NCI-H510A treated with DMSO at 0.1 percent for 48 hours (cell line): ENCODE data around the gene NOC4L.

ENCODE experiments used
- DNase-seq: peaks from one replicate; lab custom pipeline; 2025; lab: John Stamatoyannopoulos, UW

NOC4L gene

GRCh38 chr12:132170094-132170636, 25.9 kb downstream of the NOC4L start:
- no peak for DNase-seq

DNA sequence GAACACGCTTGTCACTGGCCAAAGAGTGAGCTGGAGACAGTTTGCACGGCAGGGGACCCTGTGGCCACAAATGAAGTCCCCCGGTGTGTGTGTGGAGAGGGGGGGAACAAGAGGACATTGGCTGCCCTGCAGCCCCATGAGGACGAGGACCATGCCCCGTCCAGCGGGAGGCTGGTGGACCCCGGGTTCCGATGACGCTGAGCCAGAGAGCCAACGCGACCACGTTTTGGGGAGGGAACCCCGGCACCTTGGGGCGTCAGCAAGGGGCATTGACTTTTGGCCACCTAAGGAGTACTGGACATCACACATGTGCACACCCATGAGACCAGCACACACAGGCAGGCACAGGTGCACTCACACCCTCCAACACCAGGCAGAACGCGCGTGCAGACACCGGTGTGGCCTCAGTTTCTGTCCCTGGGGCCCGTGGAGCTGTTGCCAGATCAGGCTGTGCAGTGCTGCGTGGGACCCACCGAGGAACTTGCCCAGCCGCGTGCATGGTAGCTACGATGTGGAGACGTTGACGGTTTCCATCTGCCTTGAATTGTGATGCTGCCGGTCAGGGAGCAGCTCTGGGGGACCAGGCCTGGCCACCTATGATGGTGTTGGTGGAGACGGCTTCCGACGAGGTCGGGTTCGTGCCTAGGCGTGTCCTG, 26.5 kb downstream of the NOC4L start:
- DNase-seq: no peak

GRCh38 chr12:132171293-132171967, 27.2 kb downstream of the NOC4L start:
- DNase-seq: no peak

DNA sequence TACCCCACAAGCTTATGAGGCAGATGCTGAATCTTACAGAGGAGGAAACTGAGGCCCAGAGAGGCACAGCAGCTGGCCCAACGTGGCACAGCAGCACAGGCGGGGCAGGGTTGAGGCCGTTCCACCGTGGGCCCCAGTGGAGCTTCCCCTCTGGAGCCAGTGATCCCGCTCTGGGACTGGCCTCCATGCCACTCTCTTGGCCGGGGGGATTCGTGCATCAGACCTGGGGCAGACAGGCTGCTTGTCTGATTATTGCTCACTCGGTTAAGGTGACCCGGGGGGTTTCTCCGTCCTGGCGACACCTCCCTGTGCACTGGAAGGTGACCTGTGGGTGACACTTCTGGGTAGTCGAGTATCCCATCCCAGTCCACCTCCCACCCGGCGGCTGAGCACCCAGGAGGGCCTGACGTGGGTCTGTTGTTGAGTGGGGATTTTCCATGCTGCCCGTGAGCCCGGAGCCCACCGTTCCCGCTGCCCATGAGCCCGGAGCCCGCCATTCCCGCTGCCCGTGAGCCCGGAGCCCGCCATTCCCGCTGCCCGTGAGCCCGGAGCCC, 27.8 kb downstream of the NOC4L start:
- DNase-seq: no peak

DNA sequence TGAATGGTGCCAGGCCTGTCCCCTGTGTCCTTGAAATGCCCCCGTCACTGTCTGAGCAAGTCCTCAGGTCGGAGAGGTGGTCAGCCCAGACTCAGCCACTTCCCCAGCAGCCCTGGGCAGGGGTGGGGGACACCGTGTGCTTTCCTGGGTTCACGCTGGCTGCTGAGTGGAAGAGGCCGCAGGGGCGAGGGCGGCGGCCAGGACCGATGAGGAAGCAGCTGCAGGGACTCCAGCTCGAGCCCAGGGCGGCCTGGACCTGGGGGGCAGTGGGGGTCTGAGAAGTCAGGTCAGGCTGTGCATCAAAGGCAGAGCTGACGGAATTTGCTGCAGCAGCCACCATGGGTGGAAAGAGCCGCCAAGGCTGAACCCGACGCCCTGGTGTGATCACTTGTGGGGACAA, 28.4 kb downstream of the NOC4L start:
- DNase-seq: no peak

DNA sequence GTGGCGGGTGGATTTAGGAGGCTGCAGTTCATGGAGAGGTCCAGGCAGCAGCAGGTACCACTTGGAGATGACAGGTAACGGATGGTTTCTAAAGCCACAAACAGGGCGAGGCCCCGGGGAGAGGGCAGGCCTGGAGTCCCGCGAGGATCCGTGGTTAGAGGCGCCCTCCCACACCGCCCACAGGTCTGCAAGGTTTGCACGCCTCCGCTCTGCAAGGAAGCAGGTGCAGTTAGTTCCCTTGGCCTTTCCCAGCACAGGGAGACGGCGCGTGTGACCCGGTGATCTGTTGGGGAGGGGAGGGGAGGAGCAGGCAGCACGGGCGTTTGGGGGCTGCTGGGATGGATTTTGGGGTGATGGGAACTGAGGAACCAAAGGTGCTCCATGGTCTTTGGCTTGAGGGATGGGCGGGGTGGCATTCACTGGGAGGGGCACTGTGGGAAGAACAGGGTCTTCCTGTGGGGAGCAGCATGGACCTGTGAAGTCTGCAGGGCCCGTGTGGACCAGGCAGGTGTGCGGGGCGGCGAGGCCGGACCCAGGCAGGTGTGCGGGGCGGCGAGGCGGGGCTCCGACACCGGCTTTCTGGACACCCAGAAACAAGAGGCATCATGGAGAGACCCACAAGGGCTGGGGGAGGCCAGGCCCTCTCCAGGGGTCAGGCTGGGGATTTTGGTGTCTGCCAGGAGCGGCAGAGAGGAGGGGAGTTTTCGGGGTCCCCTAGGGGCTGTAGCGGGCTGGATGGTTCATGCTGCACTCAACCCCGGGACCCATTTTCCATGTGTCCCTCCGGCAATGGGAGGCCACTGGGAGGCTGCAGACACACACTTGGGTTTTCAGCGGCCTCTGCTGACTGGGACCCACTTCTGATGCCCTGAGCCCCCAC, 29.1 kb downstream of the NOC4L start:
- DNase-seq: no peak

DNA sequence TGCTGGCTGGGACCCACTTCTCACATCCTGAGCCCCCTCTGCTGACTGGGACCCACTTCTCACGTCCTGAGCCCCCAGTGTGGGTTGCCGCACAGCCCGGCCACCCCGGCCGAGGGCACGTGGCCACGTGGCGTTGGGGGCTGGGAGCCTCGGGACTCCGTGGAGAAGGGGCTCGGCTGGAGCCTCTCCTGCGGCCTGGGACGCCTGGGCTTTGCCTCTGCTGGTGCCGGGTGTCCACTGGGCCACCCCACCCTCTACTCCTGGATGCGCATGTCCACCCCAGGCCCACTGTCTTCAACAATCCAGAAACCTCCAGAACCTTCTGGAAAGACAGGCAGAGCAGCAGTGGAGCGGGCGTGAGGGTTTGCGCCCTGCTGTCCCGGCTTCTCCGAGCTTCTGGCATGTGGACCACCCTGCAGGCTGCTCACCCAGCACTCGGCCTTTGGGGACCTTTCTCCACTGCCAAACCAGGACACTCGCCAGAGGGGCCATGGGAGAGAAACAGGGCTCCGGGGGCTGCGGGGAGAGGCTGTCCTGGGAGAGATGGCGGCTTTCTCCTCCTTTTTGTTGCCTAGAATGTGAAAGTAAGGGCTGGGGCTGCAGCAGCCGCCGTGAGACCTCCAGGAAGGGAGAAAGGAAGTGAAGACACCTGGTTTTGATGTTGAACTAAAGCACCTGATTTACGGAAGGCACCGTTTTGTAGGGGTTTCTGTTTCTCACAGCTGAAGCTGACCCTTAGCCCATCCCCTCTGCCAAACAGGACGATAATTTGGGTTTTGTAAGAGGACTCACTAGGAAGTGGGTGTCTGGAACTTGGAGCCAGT, 30.0 kb downstream of the NOC4L start:
- no peak for DNase-seq

GRCh38 chr12:132174839-132175490, 30.7 kb downstream of the NOC4L start:
- no peak for DNase-seq

DNA sequence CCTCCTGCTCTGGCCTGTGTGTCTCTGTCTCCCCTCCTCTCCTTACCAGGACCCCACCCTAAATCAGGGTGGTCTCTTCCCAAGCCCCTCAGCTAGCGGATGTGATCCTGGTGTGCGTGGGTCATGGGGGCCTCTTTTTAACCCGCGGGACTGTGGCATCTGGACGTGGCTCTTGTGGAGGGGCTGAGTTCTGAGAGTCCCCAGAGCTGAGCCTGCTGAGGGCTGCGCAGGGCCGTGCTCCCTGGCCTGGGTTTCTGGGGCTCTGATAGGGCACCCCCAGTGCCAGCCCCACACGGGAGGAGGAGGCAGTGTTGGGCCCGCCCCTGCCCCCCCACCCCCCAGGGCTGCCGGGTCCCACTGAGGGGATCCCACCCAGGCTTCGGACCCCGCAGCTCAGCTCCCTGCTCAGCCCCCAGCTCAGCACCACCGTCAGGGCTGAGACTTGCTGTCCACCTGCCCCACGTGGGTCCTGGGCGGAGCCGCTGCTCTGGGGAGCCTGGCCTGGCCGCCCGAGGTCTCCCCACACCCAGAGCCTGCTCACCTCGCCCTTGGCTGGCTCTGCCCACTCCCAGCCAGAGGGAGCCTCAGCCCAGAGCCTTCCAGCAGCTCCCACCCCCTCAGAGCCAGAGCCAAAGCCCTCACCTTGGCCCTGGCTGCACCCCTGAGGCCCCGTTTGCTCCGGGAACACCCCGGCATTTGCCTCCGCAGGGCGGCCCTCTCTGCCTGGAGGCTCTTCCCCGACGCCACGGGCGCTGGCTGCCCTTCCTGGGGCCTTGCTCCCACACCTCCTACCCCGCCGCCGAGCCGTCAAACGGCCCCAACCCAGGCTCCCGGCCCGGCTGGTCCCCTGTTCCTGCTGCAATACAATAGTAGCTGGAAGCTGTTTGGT, 31.5 kb downstream of the NOC4L start:
- no peak for DNase-seq

- no peak for DNase-seq
Observed at GRCh38 chr12:132176385-132176919, 32.2 kb downstream of the NOC4L start.

DNA sequence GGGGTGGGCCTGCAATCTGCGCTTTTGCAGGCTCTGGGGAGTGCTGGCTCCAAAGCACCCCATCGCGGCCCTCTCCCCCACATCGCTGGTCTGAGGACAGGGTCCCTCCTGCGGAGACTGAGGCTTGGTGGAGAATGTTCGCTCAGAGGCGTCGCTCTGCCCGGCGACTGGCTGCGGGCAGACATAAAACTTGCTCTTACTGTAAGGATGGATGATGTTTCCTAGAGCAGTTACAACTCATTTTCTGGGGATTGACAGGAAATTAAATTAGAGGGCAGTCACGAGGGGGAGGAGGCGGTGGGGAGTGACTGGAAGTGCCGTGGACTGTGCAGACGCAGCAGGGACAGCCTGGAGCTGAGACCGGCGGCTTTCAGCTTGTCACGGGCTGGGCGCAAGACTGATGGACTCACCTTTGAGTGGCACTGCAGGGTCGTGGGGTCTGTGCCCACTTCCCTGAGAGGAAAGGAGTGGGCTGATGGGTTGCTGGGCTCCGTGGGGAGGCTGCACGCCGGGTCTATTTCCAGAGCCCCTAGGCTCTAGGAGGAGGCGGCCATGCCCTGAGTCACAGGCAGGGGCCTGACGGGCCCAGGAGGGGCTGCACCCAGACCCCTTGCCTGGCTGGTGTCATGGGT, 32.8 kb downstream of the NOC4L start:
- no peak for DNase-seq

DNA sequence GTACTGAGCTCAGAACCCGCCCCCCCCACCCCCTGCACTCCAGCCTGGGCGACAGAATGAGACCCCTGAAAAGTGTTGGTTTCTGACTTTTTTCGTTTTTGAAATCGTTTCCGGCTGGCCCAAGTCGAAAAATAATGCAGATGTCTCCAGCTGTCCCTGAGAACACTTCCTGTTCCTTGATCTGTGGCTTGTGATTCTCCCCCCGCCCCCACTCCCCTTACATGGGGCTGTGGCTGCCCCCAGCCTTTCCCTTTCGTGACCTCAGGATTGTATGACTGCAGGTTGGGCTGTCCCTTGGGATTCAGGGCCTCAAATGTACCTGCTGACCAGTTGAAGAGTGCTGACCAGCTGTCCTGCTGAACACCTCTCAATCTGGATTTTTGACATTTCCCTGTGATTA, 34.1 kb downstream of the NOC4L start:
- no peak for DNase-seq

DNA sequence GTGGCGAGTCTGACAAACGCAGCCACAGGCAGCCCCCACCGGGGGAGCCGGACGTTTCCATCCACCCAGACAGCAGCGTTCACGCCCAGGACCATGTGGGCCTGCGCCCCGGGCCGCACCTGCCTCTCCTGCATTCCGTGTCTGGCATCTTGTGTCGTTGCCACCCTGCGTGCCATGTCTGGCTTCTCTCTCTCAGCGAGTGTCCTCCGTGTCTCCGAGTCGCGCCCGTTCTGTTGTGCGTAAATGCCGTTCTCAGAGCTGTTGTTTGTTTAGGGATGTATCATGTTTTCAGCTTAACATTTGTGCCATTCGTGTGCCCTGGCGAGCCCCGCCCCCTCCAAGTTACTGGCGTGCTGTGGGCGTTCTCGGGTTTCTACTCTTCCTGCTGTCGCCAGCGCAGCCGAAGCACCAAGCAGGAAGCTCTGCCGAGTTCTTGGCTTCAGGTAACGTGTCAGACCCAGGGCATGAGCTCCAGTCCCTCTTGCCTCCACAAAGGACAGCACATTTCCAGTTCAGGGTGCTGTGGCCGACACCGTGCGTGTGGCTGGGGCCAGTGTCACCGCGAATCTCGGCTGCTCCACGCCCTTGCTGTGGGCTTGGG, 34.6 kb downstream of the NOC4L start:
- peak; percentile 29 for DNase-seq

DNA sequence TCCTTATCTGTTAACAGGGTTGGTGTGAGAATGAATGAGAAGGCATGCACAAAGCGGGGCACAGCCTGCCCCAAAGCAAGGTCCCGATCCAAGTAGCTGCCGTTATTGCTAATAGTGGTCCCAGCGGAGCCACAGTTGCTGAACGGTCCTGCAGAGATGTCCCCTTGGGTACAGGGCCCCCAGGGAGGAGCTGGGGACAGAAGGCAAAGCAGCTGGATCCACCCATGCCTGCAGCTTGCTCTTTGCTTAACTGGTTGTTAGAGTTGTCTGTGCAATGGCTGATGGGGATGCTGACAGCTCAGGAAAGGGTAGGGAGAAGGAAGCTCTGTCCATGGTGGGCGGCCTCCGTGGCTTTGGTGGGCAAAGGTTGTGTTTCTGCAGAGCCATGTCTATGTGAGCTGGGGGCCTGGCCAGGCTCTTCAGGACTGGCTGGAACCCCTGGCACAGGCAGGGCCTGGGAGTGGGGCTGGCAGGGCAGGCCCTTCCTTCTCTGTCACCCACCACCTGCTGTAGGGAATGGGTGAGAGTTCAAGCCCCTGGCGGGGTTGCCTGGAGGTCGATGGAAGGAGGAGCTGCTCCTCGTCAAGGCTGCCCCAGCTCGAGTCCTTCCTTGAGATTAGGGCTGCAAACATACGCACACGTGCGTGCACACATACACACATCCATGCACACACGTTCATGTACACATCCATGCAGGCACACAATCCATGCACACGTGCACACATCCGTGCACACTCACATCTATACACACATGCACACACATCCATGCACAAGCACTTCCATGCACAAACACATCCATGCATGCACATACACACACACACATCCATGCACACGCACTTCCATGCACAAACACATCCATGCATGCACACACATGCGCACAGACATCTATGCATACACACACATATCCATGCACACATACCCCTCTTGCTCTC, 35.4 kb downstream of the NOC4L start:
- no peak for DNase-seq

GRCh38 chr12:132180648-132181546, 36.6 kb downstream of the NOC4L start:
- DNase-seq: no peak

DNA sequence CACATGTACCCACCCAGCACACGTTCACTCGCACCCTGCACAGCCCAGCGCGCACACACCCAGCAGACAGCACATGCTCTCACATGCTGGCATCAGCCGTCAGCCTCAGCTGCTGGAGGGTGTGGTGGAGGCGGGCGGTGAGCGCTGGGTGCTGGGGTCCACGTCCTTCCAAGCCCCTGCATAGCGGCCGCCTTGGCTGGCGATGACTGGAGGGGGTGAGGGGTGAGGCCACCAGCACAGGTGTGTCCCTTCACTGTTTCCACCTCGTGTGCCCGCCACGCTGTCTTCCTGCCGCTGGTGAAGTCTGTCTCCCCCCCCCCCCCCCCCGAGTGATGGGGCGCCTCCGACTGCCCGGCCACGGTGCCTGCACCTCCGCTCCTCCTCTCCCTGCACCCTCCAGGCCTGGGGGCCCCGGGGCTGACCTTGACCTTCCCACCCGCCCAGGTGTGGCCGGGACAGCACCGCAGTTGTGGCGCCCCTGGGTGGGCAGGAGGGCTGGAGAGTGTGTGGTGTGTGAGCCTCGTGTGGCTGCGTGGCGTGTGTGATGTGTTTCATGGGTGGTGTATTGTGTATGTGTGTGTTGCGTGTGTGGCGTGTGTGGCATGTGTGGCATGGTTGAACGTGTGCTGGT, 37.4 kb downstream of the NOC4L start:
- DNase-seq: no peak
